ENCODE data around the gene SERPINB6.

DNA sequence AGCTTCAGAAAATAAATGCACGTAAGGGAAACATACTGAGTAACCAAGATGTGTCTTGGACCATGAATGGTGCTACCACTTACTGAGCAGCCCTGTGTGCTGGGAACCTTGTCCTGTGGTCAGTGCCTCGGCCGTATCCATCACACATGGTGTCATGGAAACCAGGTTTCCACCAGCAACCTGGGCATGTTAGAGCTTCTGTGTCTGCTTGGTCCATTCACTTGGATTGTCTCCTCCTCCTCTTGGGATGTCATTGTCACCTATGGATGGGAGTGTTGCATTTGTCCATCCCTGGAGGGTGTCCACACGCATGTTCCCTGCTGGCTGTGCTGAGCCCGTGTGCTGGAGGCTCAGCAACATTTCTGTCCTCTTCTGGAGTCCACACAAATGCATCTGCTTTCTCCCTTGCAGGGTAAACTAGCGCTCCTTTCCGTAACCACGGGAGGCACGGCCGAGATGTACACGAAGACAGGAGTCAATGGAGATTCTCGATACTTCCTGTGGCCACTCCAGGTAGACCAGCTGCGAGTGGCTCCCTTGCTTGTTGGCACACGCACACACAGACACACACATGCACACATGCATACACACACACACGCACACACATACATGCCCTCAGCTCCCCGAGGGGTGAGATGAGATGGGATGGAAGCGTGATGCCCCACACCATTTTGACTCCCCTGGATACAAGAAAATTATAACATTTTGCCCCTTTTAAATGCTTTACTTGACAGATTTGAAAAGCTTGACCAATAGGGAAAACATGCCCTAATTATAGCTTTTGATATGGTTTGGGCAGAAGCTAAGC, 45.3 kb upstream of the SERPINB6 start:
- TF ChIP-seq, protein P1, sequence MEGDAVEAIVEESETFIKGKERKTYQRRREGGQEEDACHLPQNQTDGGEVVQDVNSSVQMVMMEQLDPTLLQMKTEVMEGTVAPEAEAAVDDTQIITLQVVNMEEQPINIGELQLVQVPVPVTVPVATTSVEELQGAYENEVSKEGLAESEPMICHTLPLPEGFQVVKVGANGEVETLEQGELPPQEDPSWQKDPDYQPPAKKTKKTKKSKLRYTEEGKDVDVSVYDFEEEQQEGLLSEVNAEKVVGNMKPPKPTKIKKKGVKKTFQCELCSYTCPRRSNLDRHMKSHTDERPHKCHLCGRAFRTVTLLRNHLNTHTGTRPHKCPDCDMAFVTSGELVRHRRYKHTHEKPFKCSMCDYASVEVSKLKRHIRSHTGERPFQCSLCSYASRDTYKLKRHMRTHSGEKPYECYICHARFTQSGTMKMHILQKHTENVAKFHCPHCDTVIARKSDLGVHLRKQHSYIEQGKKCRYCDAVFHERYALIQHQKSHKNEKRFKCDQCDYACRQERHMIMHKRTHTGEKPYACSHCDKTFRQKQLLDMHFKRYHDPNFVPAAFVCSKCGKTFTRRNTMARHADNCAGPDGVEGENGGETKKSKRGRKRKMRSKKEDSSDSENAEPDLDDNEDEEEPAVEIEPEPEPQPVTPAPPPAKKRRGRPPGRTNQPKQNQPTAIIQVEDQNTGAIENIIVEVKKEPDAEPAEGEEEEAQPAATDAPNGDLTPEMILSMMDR (IDR thresholded peaks at IDR 0.05) = no peak
- TF ChIP-seq POLR2A (IDR thresholded peaks at IDR 0.05; ENCODE audit: low read length) (no peak), MAZ (IDR thresholded peaks at IDR 0.05; ENCODE audit: borderline replicate concordance, low read depth, low read length) (no peak), EP300 (IDR thresholded peaks at IDR 0.05) (no peak), MAFK (IDR thresholded peaks at IDR 0.05; ENCODE audit: partially characterized antibody) (no peak), HDAC2 (IDR thresholded peaks at IDR 0.05) (no peak), HOXA7 (CRISPR knock-in tag; IDR thresholded peaks at IDR 0.05) (no peak), MYC (IDR thresholded peaks at IDR 0.05; ENCODE audit: borderline replicate concordance, low read length) (no peak)

Measured in A549 (cell line).